ENCODE results near the gene TBL1X.

GRCh38 chrX:9710332-9710731 is 245.5 kb downstream of the TBL1X start:
- TF ChIP-seq CTCF (optimal IDR thresholded peaks at IDR 0.05 in 1 of 3, IDR thresholded peaks at IDR 0.05 in 1 of 3, conservative IDR thresholded peaks at IDR 0.05 in 1 of 3; ENCODE audit: extremely low read depth in 1 of 3, insufficient read depth in 2 of 3, low read length in 3 of 3) (no peak), EZH2 (IDR thresholded peaks at IDR 0.05; ENCODE audit: low read length) (no peak)

All from keratinocyte (primary cell).